C4-2B (cell line): ENCODE measurements around the gene SECISBP2.

Source experiments
- H3K27ac ChIP-seq: fragments of 450-650 bp; 2 replicates; pipeline ENCODE4 v1.5.1; 2017
- ZFX ChIP-seq: fragments of 450-650 bp; IDR thresholded peaks from 2 replicates; pipeline ENCODE4 v1.6.1; 2017
- TF ChIP-seq, protein P1 (sequence below): fragments of 450-650 bp; conservative IDR thresholded peaks from 2 replicates; pipeline ENCODE4 v1.5.1; 2017; ENCODE audit warnings: mild to moderate bottlenecking

SECISBP2 gene

DNA sequence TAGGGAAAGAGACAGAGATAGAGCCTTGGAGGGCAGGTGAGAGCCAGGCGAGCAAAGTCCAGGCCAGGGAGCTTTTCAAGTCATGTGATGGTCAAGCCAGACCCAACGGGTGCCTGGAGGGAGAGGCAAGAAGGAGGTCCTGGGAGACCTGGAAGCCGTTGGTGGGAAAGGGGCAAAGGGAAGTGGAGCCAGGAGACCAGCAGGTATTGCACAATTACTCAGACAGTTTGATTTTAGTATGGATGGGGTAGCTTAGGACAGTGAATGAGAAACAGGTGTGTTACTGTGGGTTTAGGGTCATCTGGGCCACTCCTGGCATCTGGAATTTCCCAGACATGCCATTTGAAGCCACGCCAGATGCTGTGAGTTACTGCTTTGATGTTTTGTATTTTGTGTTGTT lies 5.1 kb downstream of the SECISBP2 start:
- no peak for TF ChIP-seq ZFX
- TF ChIP-seq, protein P1, sequence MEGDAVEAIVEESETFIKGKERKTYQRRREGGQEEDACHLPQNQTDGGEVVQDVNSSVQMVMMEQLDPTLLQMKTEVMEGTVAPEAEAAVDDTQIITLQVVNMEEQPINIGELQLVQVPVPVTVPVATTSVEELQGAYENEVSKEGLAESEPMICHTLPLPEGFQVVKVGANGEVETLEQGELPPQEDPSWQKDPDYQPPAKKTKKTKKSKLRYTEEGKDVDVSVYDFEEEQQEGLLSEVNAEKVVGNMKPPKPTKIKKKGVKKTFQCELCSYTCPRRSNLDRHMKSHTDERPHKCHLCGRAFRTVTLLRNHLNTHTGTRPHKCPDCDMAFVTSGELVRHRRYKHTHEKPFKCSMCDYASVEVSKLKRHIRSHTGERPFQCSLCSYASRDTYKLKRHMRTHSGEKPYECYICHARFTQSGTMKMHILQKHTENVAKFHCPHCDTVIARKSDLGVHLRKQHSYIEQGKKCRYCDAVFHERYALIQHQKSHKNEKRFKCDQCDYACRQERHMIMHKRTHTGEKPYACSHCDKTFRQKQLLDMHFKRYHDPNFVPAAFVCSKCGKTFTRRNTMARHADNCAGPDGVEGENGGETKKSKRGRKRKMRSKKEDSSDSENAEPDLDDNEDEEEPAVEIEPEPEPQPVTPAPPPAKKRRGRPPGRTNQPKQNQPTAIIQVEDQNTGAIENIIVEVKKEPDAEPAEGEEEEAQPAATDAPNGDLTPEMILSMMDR, result no peak
- no peak overlapping the region for H3K27ac ChIP-seq

DNA sequence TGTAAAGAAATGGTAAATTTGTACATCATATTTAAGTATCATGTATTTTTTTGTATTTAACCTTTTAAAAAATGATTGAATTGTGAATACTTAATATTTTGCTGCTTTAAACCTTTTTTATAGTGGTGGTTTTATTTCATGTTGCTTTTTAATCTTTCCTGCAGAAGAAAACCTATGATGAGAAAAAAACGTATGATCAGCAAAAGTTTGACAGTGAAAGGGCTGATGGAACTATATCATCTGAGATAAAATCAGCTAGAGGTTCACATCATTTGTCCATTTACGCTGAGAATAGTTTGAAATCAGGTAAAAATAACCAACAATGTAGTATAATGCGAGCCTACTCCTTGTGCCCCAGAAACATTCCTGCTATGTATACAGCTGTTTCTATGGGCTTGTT lies 7.4 kb downstream of the SECISBP2 start:
- TF ChIP-seq ZFX, result no peak
- TF ChIP-seq, protein P1, result no peak
- no peak overlapping the region for H3K27ac ChIP-seq

DNA sequence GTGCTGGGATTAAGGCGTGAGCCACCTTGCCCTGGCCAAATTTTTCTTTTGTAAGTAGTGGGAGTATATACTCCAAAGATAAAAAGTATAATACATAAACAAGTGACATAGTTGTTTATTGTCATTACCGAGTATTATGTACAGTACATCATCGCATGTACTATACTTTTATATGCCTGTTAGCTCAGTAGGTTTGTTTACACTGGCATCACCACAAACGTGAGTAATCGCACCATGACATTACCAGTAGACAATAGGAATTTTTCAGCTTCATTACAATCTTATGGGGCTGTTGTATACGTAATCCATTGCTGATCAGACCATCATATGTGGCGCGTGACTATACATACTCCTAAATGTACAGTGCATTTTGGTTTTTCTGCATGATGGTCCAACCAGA lies 9.8 kb downstream of the SECISBP2 start:
- TF ChIP-seq ZFX, result no peak
- TF ChIP-seq, protein P1, result no peak
- peak overlapping the region; percentile 29; the same call in 1 of the 2 replicates for H3K27ac ChIP-seq

DNA sequence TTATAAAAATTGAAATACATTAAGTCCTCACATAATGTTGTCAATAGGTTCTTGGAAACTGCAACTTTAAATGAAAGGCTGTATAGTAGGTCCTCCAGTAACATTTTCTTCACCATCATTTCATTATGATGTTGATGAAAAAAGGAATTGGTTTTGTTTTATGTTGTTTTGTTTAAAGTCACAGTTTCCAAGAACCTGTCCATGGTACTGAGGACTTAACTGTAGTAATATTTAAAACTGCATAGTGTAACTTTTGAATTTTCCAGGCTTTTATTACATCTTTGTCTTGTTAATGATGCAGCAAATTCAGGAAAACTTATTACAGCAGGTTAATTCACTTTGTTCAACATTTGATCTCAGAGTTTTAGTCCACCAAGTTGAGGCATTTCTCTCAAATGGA lies 11.6 kb downstream of the SECISBP2 start:
- TF ChIP-seq ZFX, result no peak
- TF ChIP-seq, protein P1, result no peak
- no peak overlapping the region for H3K27ac ChIP-seq

DNA sequence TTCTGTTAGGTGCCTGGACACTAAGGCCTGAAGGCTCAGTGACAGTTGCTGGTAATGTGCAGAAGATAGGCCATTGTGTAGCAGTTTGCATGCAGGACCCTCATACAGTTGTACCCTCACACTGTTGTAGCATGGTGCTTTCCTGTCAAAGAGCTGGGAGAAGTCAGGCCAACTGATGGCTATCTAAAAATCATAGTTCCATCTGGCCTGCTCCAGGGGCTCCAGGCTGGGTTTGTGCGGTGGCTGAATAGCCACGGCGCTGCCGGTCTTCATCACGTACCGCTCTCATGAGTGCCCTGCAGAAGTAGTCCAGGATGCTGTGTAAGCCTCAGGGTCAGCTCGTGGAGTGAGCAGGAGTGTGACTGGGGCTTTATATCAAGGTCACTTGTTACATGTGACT lies 12.2 kb downstream of the SECISBP2 start:
- no peak overlapping the region for H3K27ac ChIP-seq
- no peak for TF ChIP-seq ZFX
- TF ChIP-seq, protein P1, result no peak

DNA sequence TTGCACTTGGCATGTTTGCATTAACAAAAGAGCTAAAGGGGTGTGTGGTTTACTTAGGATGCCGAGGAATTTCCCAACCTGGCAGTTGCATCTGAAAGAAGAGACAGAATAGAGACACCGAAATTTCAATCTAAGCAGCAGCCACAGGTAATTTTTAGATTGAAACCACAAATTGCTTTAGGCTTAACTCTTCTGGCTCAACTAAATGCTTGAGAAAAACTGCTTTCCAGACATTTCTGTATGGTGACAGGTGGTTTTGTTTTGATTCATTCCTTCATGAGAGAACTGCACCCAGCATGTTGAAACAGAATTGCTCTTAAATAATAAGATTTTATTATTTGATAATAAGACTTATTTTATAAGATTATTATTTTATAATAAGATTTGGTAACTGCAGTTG lies 21.5 kb downstream of the SECISBP2 start:
- TF ChIP-seq, protein P1, result no peak
- no peak for TF ChIP-seq ZFX
- H3K27ac ChIP-seq, result no peak overlapping the region

DNA sequence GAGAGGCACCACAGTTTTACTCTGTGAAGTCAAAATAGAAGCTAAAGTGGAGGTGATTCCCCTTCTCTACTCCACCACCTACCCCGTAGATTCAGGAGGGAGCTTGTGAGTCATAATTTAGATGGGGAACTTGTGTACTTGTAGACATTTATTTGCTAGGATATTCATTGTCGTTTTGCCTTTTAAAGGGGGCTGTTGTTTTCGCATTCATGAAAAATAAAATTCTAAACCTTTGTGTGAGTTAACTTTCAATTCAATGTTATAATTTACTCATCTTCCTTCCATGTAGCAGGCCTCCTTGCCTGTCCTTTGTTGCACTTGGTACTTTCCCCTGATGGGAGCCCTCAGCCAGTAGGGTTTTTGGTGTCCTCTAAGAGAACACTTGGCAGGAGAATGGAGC lies 22.0 kb downstream of the SECISBP2 start:
- H3K27ac ChIP-seq, result no peak overlapping the region
- TF ChIP-seq, protein P1, result no peak
- TF ChIP-seq ZFX, result no peak
